HEK293T (cell line): ENCODE data around the gene RHNO1.

Source experiments
- ELF4 ChIP-seq: fragments of 450-650 bp; IDR thresholded peaks from 2 replicates; pipeline ENCODE4 v1.6.1; 2017; ENCODE audit warnings: antibody characterized with exemption
- LEF1 ChIP-seq: fragments of 450-650 bp; IDR thresholded peaks from 2 replicates; pipeline ENCODE4 v1.6.1; 2017; ENCODE audit warnings: mild to moderate bottlenecking, borderline replicate concordance

DNA sequence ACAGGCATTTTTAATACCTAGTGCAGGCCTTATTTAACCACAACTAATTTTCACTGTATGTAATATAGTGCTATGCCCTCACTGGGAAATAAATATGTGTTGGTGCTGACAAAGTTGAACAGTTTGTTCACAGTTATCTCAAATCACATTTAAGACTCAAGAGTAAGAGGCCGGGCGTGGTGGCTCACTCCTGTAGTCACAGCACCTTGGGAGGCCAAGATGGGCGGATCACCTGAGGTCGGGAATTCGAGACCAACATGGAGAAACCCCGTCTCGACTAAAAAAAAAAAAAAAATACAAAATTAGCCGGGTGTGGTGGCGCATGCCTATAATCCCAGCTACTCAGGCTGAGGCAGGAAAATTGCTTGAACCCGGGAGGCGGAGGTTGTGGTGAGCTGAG is 59.3 kb downstream of the RHNO1 start:
- TF ChIP-seq LEF1 (no peak), ELF4 (no peak)
